Naive thymus-derived CD4-positive, alpha-beta T cell (primary cell): Measurements from ENCODE around the gene PROSER2. TPM values are rescaled to one million over a fixed set of nuclear protein-coding genes. Genes with fewer than 3 reads are reported as not detected.

Experiments
- ATAC-seq: fragments of 150-1000 bp; cut with Tn5 transposase; 2 replicates; pipeline ENCODE4 v1.10.0; 2021; ENCODE audit warnings: mild to moderate bottlenecking, moderate library complexity
- CTCF ChIA-PET: fragments of 350-600 bp; sonication (Branson Sonifier 250); formaldehyde crosslinking; loops from one replicate; lab custom pipeline; 2021; ENCODE audit warnings: antibody characterized with exemption; lab: Charles Lee
- POLR2A ChIA-PET: fragments of 350-600 bp; sonication (Branson Sonifier 250); formaldehyde crosslinking; loops from one replicate; lab custom pipeline; 2021; ENCODE audit warnings: antibody characterized with exemption, inconsistent platforms; lab: Charles Lee
- DNase-seq, 9 donors: peaks; one replicate each; pipeline versions ENCODE4 v3.0.0 to v3.0.0-alpha.2; 2020 to 2022; ENCODE audit warnings: mixed read lengths in 1 of 9
- H3K27ac ChIP-seq: one replicate; pipeline ENCODE4 v1.7.0; 2013; ENCODE audit warnings: mild to moderate bottlenecking, low read depth, low read length, moderate library complexity
- H3K27me3 ChIP-seq, 2 donors: one replicate each; pipeline ENCODE4 v1.7.0; 2013; ENCODE audit warnings: low read length in 2 of 2, mild to moderate bottlenecking in 2 of 2, moderate library complexity in 2 of 2; ENCODE audit not compliant: control insufficient read depth in 2 of 2, insufficient read depth in 2 of 2
- H3K36me3 ChIP-seq, 3 experiments: 1 replicate in 2 of 3; 2 replicates in 1 of 3; pipeline ENCODE4 v1.7.0; 2013; ENCODE audit warnings: low read length in 3 of 3, mild to moderate bottlenecking in 3 of 3, moderate library complexity in 1 of 3; ENCODE audit not compliant: insufficient read depth in 3 of 3, control insufficient read depth in 2 of 3
- H3K4me1 ChIP-seq, 2 donors: one replicate each; pipeline ENCODE4 v1.7.0; 2013; ENCODE audit warnings: low read length in 2 of 2, mild to moderate bottlenecking in 2 of 2, moderate library complexity in 1 of 2; ENCODE audit not compliant: control insufficient read depth in 2 of 2, insufficient read depth in 2 of 2
- H3K4me3 ChIP-seq: 2 replicates; pipeline ENCODE4 v1.7.0; 2013; ENCODE audit warnings: mild to moderate bottlenecking, low read length
- H3K9me3 ChIP-seq, 3 experiments: 1 replicate in 2 of 3; 2 replicates in 1 of 3; pipeline ENCODE4 v1.7.0; 2013; ENCODE audit warnings: low read length in 3 of 3; ENCODE audit not compliant: control insufficient read depth in 2 of 3
- H3K27ac Mint-ChIP-seq, 9 donors: one replicate each; pipeline ENCODE4 v1.8.0; 2020 to 2022; ENCODE audit warnings: mixed read lengths in 9 of 9, mild to moderate bottlenecking in 8 of 9, moderate library complexity in 5 of 9, inconsistent platforms in 2 of 9
- H3K27me3 Mint-ChIP-seq, 5 donors: one replicate each; pipeline ENCODE4 v1.8.0; 2021 to 2022; ENCODE audit warnings: mixed read lengths in 5 of 5, mild to moderate bottlenecking in 1 of 5
- H3K36me3 Mint-ChIP-seq, 5 donors: one replicate each; pipeline ENCODE4 v1.8.0; 2020 to 2022; ENCODE audit warnings: mixed read lengths in 5 of 5, mild to moderate bottlenecking in 3 of 5, inconsistent platforms in 1 of 5
- H3K4me1 Mint-ChIP-seq, 7 donors: one replicate each; pipeline ENCODE4 v1.8.0; 2020 to 2022; ENCODE audit warnings: mixed read lengths in 7 of 7, mild to moderate bottlenecking in 3 of 7, inconsistent platforms in 1 of 7
- H3K4me3 Mint-ChIP-seq, 10 donors: one replicate each; pipeline ENCODE4 v1.8.0; 2020 to 2022; ENCODE audit warnings: mild to moderate bottlenecking in 10 of 10, mixed read lengths in 10 of 10, moderate library complexity in 6 of 10, inconsistent platforms in 2 of 10
- H3K9me3 Mint-ChIP-seq, 11 donors: one replicate each; pipeline ENCODE4 v1.8.0; 2020 to 2022; ENCODE audit warnings: mixed read lengths in 11 of 11, mild to moderate bottlenecking in 4 of 11, inconsistent platforms in 1 of 11, moderate library complexity in 1 of 11
- intact Hi-C, 2 donors: fragments of 100-400 bp; cut with micrococcal nuclease; formaldehyde crosslinking; loops; one replicate each; pipeline ENCODE4 v1.15.1; 2023
- polyA plus RNA-seq, 2 donors: library from polyadenylated mRNA; unstranded; fragments of 300-500 nt; fragmentation: Illumina TruSeq; gene quantifications; one replicate each; pipeline ENCODE4 v1.2.3, GENCODE V29; 2021
- total RNA-seq, 6 experiments: library from RNA in 5 of 6; stranded (reverse) in 5 of 6; gene quantifications; 1 replicate in 5 of 6; 2 replicates in 1 of 6; pipeline ENCODE4 v1.2.3 and lab custom pipeline; 2021 to 2026

Gene PROSER2
- total and polyA plus RNA-seq, 7 experiments from 2014 or later: 0.07 to 4.9 (median 2.2) TPM

DNA sequence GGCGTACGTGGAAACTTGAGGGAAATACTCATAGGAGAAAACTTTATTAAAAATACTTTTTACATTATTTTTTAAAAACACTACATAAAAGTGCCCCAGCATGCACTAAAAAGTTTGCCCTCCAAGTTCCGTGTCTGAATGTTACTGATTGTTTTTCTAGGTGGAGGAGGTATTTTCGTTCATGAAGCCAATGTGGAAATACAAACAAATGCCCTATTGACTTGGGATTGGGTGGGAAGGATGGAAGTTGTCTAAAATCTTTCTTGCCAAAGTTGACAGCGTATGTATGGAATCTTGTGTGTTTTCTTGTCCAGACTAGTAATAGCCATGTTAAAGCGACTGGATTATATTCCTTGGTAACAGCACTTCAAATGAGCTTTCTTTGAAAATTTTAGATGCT is 1.2 kb downstream of the PROSER2 start:
- Histone ChIP-seq H3K4me3 (no peak overlapping the region), H3K27me3 (peaks cover 0 to 3% of the 10 kb centered on the region in 2 donors), H3K36me3 (no peaks in the 10 kb centered on the region), H3K9me3 (no peaks in the 10 kb centered on the region), H3K4me1 (peaks cover 0 to 3% of the 10 kb centered on the region in 2 donors), H3K27ac (no peak overlapping the region)
- peaks cover 22 to 64% (median 50%) of the 10 kb centered on the region in 5 donors for H3K27me3 Mint-ChIP-seq
- ATAC-seq (no peak), DNase-seq (no peak)
- ChIA-PET CTCF (interaction anchor here (0.6 kb wide), 1 partner anchor 337 kb away, joined by 4 read pairs; no protein-coding TSS in a partner anchor), POLR2A (no interaction called here)
- no peaks in the 10 kb centered on the region for H3K9me3 Mint-ChIP-seq
- peaks cover 0 to 27% (median 21%) of the 10 kb centered on the region in 7 donors for H3K4me1 Mint-ChIP-seq
- peak overlapping the region in 2 of 9 donors; percentile 14 to 75 for H3K27ac Mint-ChIP-seq
- peak overlapping the region; percentile 64 to 94 (median 83) for H3K4me3 Mint-ChIP-seq
- H3K36me3 Mint-ChIP-seq: no peaks in the 10 kb centered on the region
- intact Hi-C loops: loop anchor here (5.0 to 10.0 kb wide), 3 partner anchors 38 to 307 kb away; partner anchors contain the start of gene SEC61A2 (in 1 of the 2)

DNA sequence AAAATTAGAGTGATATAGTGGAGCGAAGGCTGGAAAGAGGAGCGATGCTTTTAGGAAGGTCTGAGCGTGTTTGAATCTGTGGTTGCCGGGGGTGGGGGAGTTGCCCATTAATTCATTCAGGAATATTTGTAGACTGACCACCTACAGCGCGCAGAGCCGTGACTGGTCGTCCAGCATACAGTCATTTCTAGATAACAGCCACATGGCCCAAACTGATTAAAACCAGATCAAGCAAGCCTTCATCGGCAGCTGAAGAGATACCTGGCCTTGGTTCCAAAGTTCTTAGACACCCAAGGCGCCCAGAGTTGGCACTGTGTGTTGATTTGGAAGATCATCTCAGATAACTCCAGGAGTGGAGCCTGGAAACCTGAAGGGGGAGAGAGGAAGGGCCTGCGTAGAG is 1.7 kb downstream of the PROSER2 start:
- ATAC-seq (no peak), DNase-seq (no peak)
- H3K27me3 ChIP-seq: peaks cover 0 to 3% of the 10 kb centered on the region in 2 donors
- Mint-ChIP-seq H3K4me1 (peaks cover 0 to 24% (median 17%) of the 10 kb centered on the region in 7 donors), H3K27ac (no peak overlapping the region), H3K4me3 (peak overlapping the region in 7 of 10 donors; percentile 9 to 94 (median 82)), H3K9me3 (no peaks in the 10 kb centered on the region), H3K36me3 (no peaks in the 10 kb centered on the region), H3K27me3 (peaks cover 18 to 59% (median 46%) of the 10 kb centered on the region in 5 donors)
- ChIA-PET CTCF (interaction anchor here (0.6 kb wide), 1 partner anchor 338 kb away, joined by 4 read pairs; no protein-coding TSS in a partner anchor), POLR2A (no interaction called here)
- no peak overlapping the region for H3K27ac ChIP-seq
- H3K9me3 ChIP-seq: no peaks in the 10 kb centered on the region
- intact Hi-C loops: loop anchor here (5.0 to 10.0 kb wide), 3 partner anchors 37 to 308 kb away; partner anchors contain the start of gene SEC61A2 (in 1 of the 2)
- no peaks in the 10 kb centered on the region for H3K36me3 ChIP-seq
- peaks cover 0 to under 1% of the 10 kb centered on the region in 2 donors for H3K4me1 ChIP-seq
- no peak overlapping the region for H3K4me3 ChIP-seq

DNA sequence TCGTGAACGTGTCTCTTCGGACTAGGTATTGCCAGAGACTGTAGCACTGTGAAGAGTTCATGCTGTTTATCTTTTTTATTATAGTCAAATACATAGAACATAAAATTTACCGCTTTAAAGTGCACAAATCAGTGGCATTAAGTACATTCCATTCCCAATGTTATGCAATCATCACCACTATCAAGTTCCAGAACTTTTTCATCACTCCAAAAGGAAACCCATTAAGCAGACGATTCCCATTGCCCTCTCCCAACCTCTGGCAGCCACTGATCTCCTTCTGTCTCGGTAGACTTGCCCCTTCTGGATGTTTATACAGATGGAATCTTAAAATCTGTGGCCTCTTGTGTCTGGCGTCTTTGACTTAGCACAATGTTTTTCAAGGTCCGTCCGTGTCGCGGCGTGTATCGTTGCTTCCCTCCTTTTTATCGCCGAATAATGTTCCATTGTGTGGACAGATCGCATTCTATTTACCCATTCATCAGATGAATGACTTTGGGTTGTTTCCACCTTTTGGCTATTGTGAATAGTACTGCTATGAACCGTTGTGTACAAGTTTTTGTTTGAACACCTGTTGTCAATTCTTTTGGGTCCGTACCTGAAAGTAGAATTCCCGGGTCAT is 2.7 kb downstream of the PROSER2 start:
- Mint-ChIP-seq H3K4me1 (peaks cover 0 to 22% (median 16%) of the 10 kb centered on the region in 7 donors), H3K4me3 (peak overlapping the region in 2 of 10 donors; percentile 0 to 40), H3K9me3 (no peaks in the 10 kb centered on the region), H3K27me3 (peaks cover 18 to 52% (median 44%) of the 10 kb centered on the region in 5 donors), H3K27ac (peak overlapping the region in 1 of 9 donors; percentile 4), H3K36me3 (no peaks in the 10 kb centered on the region)
- CTCF ChIA-PET: no interaction called here
- no peak overlapping the region for H3K4me3 ChIP-seq
- H3K27me3 ChIP-seq: peaks cover 0 to 3% of the 10 kb centered on the region in 2 donors
- DNase-seq (no peak), ATAC-seq (no peak)
- H3K4me1 ChIP-seq: no peaks in the 10 kb centered on the region
- H3K36me3 ChIP-seq: no peaks in the 10 kb centered on the region
- POLR2A ChIA-PET: no interaction called here
- H3K9me3 ChIP-seq: no peaks in the 10 kb centered on the region
- intact Hi-C loops: loop anchor here in 1 of 2 donors (10.0 kb wide), 1 partner anchor 299 kb away; the partner anchor contains the start of gene SEC61A2
- no peak overlapping the region for H3K27ac ChIP-seq

DNA sequence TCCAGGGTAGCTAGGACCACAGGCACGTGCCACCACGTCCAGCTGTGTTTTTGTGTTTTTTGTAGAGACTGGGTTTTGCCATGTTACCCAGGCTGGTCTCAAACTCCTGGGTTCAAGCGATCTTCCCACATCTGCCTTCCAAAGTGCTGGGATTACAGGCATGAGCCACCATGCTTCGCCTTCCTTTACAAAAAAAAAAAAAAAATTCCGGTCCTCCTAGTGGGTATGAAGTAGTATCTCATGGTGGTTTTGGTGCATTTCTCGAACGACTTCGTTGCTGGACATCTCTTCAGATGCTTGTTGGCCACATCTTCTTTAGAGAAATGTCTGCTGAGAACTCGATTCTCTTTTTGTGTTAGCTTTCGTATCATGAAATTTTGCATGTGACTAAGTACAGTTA is 3.9 kb downstream of the PROSER2 start:
- no peak overlapping the region for H3K27ac Mint-ChIP-seq
- Histone ChIP-seq H3K36me3 (no peaks in the 10 kb centered on the region), H3K9me3 (no peaks in the 10 kb centered on the region), H3K27ac (no peak overlapping the region), H3K27me3 (peaks cover 0 to 3% of the 10 kb centered on the region in 2 donors), H3K4me1 (no peaks in the 10 kb centered on the region), H3K4me3 (no peak overlapping the region)
- no peak for ATAC-seq
- POLR2A ChIA-PET: no interaction called here
- peaks cover 0 to 19% (median 16%) of the 10 kb centered on the region in 7 donors for H3K4me1 Mint-ChIP-seq
- H3K36me3 Mint-ChIP-seq: no peaks in the 10 kb centered on the region
- peaks cover 14 to 47% (median 33%) of the 10 kb centered on the region in 5 donors for H3K27me3 Mint-ChIP-seq
- H3K4me3 Mint-ChIP-seq: no peak overlapping the region
- DNase-seq: no peak
- intact Hi-C loops: loop anchor here in 1 of 2 donors (10.0 kb wide), 1 partner anchor 298 kb away; the partner anchor contains the start of gene SEC61A2
- CTCF ChIA-PET: no interaction called here
- no peaks in the 10 kb centered on the region for H3K9me3 Mint-ChIP-seq

DNA sequence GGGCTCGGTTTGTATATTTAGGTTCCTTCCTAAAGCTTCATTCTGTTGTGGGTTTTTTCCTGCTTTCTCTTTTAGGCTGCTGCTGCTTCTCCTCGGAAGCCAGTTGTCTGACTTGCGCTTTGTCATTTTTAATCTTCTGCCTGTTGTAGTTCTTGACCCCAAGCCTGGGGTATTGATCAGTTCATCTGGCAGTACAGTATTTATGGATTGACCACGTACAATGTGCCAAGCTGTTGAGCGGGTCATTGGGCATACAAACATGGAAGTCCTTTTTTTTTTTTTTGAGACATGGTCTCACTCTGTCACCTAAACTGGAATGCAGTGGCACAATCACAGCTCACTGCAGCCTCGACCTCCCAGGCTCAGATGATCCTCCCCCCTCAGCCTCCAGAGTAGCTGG is 4.3 kb downstream of the PROSER2 start:
- ChIA-PET POLR2A (no interaction called here), CTCF (no interaction called here)
- Mint-ChIP-seq H3K27ac (no peak overlapping the region), H3K9me3 (no peaks in the 10 kb centered on the region), H3K36me3 (no peaks in the 10 kb centered on the region), H3K4me1 (peaks cover 0 to 19% (median 16%) of the 10 kb centered on the region in 7 donors), H3K4me3 (no peak overlapping the region), H3K27me3 (peaks cover 14 to 46% (median 30%) of the 10 kb centered on the region in 5 donors)
- no peaks in the 10 kb centered on the region for H3K36me3 ChIP-seq
- no peak for ATAC-seq
- peaks cover 0 to 3% of the 10 kb centered on the region in 2 donors for H3K27me3 ChIP-seq
- DNase-seq: no peak
- H3K27ac ChIP-seq: no peak overlapping the region
- intact Hi-C loops: loop anchor here in 1 of 2 donors (10.0 kb wide), 1 partner anchor 297 kb away; the partner anchor contains the start of gene SEC61A2
- H3K9me3 ChIP-seq: no peaks in the 10 kb centered on the region
- no peak overlapping the region for H3K4me3 ChIP-seq
- no peaks in the 10 kb centered on the region for H3K4me1 ChIP-seq

DNA sequence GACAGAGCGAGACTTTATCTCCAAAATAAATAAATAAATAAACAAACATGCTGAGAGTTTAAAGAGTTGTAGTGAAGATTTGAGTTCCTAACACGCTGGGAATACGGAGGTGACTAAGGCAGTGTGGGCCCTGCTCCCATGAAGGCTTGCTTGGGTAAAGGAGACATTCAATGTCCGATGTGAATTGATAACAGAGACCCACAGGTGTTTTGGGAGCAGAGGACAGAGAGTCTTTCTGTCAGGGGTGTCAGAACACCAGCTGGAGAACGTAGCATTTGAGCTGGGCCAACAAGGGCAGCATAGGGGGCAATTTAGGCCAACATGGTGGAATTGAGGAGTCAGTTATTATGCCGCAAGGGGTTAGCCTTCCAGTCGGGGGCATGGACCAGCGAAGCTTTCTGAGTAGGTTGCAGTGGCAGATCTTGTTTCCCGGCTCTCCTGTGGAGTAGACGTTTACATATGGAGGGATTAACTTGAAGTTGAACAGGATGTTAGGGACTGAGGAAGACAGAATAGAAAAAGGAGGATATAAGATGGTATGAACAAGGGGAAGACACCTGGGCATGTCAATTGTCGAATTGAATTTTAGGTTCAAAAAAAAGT is 5.6 kb downstream of the PROSER2 start:
- Mint-ChIP-seq H3K4me1 (peaks cover 0 to 18% (median 16%) of the 10 kb centered on the region in 7 donors), H3K27me3 (peaks cover 17 to 50% (median 29%) of the 10 kb centered on the region in 5 donors), H3K9me3 (no peaks in the 10 kb centered on the region), H3K36me3 (peaks cover 0 to 4% (median 0%) of the 10 kb centered on the region in 5 donors), H3K27ac (no peak overlapping the region), H3K4me3 (no peak overlapping the region)
- no peaks in the 10 kb centered on the region for H3K36me3 ChIP-seq
- H3K4me1 ChIP-seq: no peaks in the 10 kb centered on the region
- POLR2A ChIA-PET: no interaction called here
- H3K27me3 ChIP-seq: peaks cover 0 to 3% of the 10 kb centered on the region in 2 donors
- H3K4me3 ChIP-seq: no peak overlapping the region
- intact Hi-C loops: loop anchor here in 1 of 2 donors (10.0 kb wide), 1 partner anchor 296 kb away; the partner anchor contains the start of gene SEC61A2
- no peak for DNase-seq
- CTCF ChIA-PET: interaction anchor here (1.0 kb wide), 1 partner anchor 9 kb away, joined by 5 read pairs; no protein-coding TSS in a partner anchor
- H3K27ac ChIP-seq: no peak overlapping the region
- ATAC-seq: no peak
- H3K9me3 ChIP-seq: no peaks in the 10 kb centered on the region
